GM13976 (cell line): ENCODE results near the gene GTPBP6.

Experiments
- DNase-seq: peaks from one replicate; pipeline ENCODE4 v3.0.0; 2012; ENCODE audit warnings: low spot score
- in situ Hi-C: fragments of 300-500 bp; cut with MboI; formaldehyde crosslinking; loops from one replicate; pipeline ENCODE4 v1.12.0; 2022; ENCODE audit warnings: low sequenced_read_pairs, mixed read lengths, inconsistent platforms; ENCODE audit not compliant: unreplicated experiment
- TF ChIP-seq, protein P1 (sequence below): IDR thresholded peaks from 2 replicates; pipeline ENCODE4 v1.5.1; 2012; ENCODE audit warnings: borderline replicate concordance, mild to moderate bottlenecking; ENCODE audit not compliant: insufficient read depth; ENCODE audit errors: extremely low read depth, missing control alignments, control extremely low read depth

GTPBP6 gene

DNA sequence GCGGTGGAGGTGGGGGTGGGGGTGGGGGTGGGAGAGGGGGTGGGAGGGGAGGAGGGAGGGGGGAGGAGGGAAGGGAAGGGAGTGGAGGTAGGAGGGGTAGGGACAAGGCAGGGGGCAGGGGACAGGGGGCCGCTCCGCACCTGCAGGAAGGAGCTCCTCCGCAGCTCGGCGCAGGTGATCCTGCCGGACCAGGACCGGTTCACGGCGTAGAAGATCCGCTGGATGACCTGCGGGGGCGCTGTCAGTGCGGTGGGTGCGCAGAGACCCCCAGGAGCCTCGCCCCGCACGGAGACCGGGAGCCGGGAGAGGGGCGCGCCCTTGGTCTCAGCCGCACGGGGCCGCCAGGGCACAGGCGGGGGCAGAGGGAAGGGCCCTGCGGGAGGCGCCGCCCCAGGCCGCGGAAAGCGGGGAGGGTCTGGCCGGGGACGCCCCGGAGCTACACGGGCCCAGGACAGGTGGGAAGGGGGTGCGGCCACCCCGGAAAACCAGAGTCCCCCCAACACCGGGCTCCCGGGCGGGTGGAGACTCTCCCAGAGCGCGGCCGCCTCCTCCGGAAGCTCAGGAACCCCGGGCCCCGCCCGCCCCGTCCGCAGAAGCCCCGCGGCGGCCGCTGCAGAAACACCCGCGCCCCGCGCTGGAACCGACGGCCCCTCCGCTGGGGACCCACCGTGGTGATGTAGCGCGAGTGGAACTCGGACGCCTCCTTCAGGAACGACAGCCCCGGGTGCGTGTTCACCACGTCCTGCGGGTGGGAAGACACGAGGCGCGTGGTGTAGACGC lies 27.6 kb upstream of the GTPBP6 start:
- no peak for DNase-seq
- TF ChIP-seq, protein P1, sequence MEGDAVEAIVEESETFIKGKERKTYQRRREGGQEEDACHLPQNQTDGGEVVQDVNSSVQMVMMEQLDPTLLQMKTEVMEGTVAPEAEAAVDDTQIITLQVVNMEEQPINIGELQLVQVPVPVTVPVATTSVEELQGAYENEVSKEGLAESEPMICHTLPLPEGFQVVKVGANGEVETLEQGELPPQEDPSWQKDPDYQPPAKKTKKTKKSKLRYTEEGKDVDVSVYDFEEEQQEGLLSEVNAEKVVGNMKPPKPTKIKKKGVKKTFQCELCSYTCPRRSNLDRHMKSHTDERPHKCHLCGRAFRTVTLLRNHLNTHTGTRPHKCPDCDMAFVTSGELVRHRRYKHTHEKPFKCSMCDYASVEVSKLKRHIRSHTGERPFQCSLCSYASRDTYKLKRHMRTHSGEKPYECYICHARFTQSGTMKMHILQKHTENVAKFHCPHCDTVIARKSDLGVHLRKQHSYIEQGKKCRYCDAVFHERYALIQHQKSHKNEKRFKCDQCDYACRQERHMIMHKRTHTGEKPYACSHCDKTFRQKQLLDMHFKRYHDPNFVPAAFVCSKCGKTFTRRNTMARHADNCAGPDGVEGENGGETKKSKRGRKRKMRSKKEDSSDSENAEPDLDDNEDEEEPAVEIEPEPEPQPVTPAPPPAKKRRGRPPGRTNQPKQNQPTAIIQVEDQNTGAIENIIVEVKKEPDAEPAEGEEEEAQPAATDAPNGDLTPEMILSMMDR, result no peak
- in situ Hi-C loops, result no loop called here

DNA sequence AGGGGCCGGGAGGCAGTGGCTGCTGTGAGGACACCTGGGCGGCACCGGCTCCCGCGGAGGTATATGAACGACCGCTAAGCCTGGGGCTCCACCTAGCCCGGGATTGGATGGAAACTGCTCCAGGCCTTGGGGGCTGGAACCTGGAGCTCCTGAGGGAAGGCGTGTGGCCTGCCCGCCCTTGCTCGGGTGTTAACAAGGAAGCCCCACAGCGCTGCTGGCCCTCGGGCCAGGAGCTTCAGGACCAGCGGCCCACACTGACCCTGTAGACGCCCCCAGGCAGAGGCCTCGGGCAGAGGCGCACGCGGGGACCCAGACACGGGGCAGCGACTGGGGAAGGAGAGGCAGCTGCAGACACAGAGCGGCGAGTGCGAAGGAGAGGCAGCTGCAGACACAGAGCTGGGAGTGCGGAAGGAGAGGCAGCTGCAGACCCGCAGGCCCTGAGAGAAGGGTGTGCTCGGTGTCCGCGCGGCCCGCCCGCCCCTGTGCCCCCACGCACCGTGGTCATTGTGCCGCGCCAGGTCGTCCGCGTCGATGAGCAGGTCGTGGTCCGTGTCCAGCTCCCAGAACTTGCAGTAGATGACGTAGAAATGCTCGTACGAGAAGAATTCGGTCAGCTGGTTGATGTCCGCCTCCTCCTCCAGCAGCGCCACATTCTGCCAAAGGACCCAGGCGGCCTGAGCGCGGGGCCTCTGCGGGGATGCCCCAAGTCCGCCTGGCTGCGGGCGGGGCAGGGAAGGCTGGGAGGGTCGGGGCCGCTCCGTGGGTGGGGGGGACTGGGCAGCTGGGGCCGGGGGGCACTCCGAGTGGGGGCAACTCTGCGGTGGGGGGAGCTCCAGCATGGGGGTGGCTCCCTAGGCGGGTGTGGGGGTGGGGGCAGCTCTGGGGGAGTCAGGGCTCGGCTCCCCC lies 26.7 kb upstream of the GTPBP6 start:
- in situ Hi-C loops, result no loop called here
- no peak for DNase-seq
- TF ChIP-seq, protein P1, result no peak

DNA sequence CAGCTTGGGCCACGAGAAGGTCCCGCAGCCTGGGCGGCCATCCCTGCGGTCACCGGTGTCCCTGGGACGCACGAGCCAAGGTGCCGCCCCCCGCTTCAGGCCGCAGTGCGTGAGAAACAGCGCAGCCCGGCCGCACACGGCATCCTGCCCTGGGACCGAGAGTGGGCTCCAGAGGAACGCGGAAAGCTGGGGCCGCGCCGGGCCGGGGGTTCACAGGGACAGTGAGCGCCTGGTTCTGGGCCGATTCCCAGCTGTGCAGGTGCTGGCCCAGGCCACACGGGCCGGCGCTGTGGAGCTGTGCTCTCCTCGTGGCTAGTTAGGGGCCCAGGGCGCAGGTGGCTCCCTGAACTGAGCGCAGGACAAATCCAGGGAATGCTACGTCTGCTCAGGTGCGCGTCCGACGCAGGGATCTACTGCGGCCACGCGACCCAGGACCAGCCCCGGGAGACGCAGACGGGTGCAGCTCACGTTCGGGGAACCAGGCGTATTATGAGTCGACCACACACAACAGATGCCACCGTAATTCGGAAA lies 25.8 kb upstream of the GTPBP6 start:
- in situ Hi-C loops, result no loop called here
- TF ChIP-seq, protein P1, result no peak
- no peak for DNase-seq

DNA sequence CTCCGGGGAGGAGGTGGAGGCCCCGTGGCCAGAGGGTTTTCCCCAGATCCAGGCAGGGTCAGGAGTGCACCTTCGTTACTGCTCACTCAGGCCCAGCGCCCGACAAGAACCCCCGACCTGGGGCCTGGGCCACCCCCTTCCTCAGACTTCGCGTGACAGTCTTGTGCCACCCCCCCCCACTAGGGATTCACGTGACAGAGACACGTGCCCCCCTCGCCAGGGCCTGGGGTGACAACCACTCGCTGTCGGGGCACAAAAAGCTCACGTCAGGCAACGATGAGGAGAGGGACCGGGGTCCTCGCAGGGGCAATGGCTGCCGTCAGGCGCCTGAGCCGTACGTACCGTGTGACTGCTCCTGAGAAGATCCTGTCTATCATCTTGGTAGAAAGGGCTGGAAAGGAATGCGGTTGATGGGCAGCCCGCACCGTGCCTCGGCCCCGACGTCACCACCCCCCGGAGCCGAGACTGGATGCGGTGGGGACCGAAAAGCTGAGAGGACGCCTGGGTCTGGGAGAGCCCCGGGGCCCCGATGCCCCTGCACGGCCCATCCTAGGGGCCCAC lies 23.0 kb upstream of the GTPBP6 start:
- TF ChIP-seq, protein P1, result no peak
- no peak for DNase-seq
- in situ Hi-C loops, result no loop called here

DNA sequence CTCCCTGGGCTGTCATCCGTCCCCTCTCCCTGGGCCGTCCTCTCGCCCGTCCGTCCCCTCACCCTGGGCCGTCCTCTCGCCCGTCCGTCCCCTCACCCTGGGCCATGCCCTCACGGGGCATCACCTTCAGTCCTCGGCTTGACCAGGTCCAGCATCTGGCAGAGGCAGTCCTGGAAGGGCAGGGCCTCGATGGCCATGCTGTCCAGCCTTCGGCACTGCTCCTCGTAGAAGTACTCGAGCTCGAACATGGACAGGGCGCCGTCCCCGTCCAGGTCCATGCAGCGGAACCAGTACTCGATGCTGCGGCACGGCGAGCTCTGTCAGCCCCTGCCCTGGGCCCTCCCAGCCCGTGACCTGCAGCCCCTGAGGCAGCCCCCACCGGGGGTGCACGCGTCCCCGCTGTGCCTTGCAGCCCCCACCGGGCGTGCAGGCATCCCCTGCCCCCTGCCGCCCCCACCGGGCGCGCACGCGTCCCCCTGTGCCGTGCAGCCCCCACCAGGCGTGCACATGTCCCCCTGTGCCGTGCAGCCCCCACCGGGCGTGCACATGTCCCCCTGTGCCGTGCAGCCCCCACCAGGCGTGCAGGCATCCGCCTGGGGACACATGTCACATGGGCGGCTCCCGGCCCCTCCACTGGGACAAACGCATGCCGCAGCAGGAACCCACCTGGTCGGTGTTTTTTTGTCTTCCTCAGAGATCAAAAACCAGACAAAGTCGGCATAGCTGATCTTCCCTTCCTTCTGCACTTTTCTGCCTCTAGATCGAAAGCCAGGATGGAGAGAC lies 22.2 kb upstream of the GTPBP6 start:
- TF ChIP-seq, protein P1, result no peak
- DNase-seq, result no peak
- in situ Hi-C loops, result no loop called here
